Heart left ventricle (tissue), 16 donors: ENCODE measurements around the gene SPTLC2. TPM values are rescaled to one million over a fixed set of nuclear protein-coding genes. Genes with fewer than 3 reads are reported as not detected.
"Not testable (repeated sequence)": the region's sequence is repeated elsewhere in the genome, so short reads cannot be mapped to it uniquely, and the experiment has no call there.

Experiments used
- ATAC-seq, 4 donors: fragments of 200-7000 bp; cut with Tn5 transposase; one replicate each; pipeline ENCODE4 v1.9.1; 2020 to 2022; ENCODE audit warnings: moderate library complexity in 4 of 4, mild to moderate bottlenecking in 3 of 4, moderate number of reproducible peaks in 1 of 4
- DNase-seq, 5 donors: peaks; one replicate each; pipeline ENCODE4 v3.0.0-alpha.2; 2020
- H3K27ac ChIP-seq, 12 donors: fragments of 200-600 bp; sonication (generic) in 4 of 12; one replicate each; pipeline versions ENCODE4 v1.5.0 to v1.8.0; 2016 to 2022; ENCODE audit warnings: mild to moderate bottlenecking in 2 of 12
- H3K27me3 ChIP-seq, 9 donors: fragments of 200-600 bp; sonication (generic) in 2 of 9; one replicate each; pipeline versions ENCODE4 v1.5.1 to v1.8.0; 2016 to 2022; ENCODE audit warnings: mild to moderate bottlenecking in 3 of 9
- H3K36me3 ChIP-seq, 9 donors: fragments of 200-600 bp; sonication (generic) in 2 of 9; one replicate each; pipeline versions ENCODE4 v1.5.0 to v1.8.0; 2018 to 2022; ENCODE audit warnings: mild to moderate bottlenecking in 2 of 9
- H3K4me1 ChIP-seq, 12 donors: fragments of 200-600 bp; sonication (generic) in 4 of 12; one replicate each; pipeline versions ENCODE4 v1.5.0 to v1.8.0; 2016 to 2022; ENCODE audit warnings: mild to moderate bottlenecking in 3 of 12
- H3K4me3 ChIP-seq, 12 donors: fragments of 200-600 bp; sonication (generic) in 4 of 12; one replicate each; pipeline versions ENCODE4 v1.5.0 to v1.8.0; 2017 to 2022; ENCODE audit warnings: mild to moderate bottlenecking in 9 of 12, moderate library complexity in 4 of 12
- H3K9me3 ChIP-seq, 12 donors: fragments of 200-600 bp; sonication (generic) in 4 of 12; one replicate each; pipeline versions ENCODE4 v1.5.0 to v1.8.0; 2016 to 2022; ENCODE audit warnings: mild to moderate bottlenecking in 1 of 12
- POLR2A ChIP-seq, 2 donors: fragments of 450-650 bp; IDR thresholded peaks; one replicate each; pipeline ENCODE4 v1.6.1; 2017; ENCODE audit warnings: antibody characterized with exemption in 2 of 2, mild to moderate bottlenecking in 2 of 2, moderate library complexity in 2 of 2
- WGBS, 4 donors: extraction: QIAGEN DNeasy Blood & Tissue Kit in 2 of 4; methylation state at CpG; one replicate each; pipeline versions ENCODE4 v1.1.5 to v1.1.7; 2013 to 2018; 5-methylcytosine and 5-hydroxymethylcytosine counted together
- intact Hi-C, 10 donors: fragments of 100-400 bp; cut with DNase I; formaldehyde crosslinking; loops; one replicate each; pipeline versions ENCODE4 v1.11.1 to v1.14.2; 2022
- polyA plus RNA-seq, 2 donors: library from polyadenylated mRNA; stranded (reverse); fragments of 200-250 nt; gene quantifications; one replicate each; pipeline ENCODE4 v1.2.3, GENCODE V29; 2013
- total RNA-seq, 9 donors: library from RNA; depleted of rRNA in 2 of 9; stranded (reverse); fragments of >200 nt in 2 of 9; fragmentation: NEBNext Ultra II Directional in 3 of 9; extraction: Animal tissue kit (Norgen Biotek cat#: 25700) in 3 of 9; gene quantifications; one replicate each; pipeline versions ENCODE4 v1.1.0 to v1.2.4, GENCODE V29; 2016 to 2023
- TF ChIP-seq, protein P1 (sequence below), 12 donors: fragments of 200-600 bp; sonication (generic) in 4 of 12; IDR thresholded peaks; one replicate each; pipeline versions ENCODE4 v1.5.0 to v1.8.0; 2018 to 2022; ENCODE audit warnings: antibody characterized with exemption in 12 of 12, mild to moderate bottlenecking in 5 of 12
- donor health status: ischemic (EF 13 %, LVEDD 7.1; RV severe dilation, severe dysfunction).
- donor health status: healthy with polysubstance abuse.
- donor health status: DM: no; HTN: yes; CAD: no.
- donor health status: DM: no; HTN: no; CAD: no.
- donor health status: ischemic (EF 25% LVEDD 6.9; RV normal size, moderate dysfunction).
- donor health status: ischemic (EF 25% LVEDD 5.7; RV mildly dilated, moderate dysfunction).
- donor health status: healthy.
- donor health status: DM: yes; HTN: yes; CAD: no.
- donor health status: ischemic (EF 35%, LVEDD 5.7; RV mildly dilated, moderate dysfunction).
- donor health status: nonischemic (EF 11% LVEDD 7.7; RV severe dilation, severe dysfunction).
- donor health status: DM: yes; HTN: yes; CAD: no.
- donor health status: PGD.
- donor health status: ischemic (EF 29% LVEDD 5.4; RV normal size, mild dysfunction).
- donor health status: nonischemic (EF 23%, LVEDD 6.1; RV moderate dilation, normal function).

SPTLC2 gene
- total and polyA plus RNA-seq, 11 donors: 3.8 to 25.2 (median 11.2) TPM

DNA sequence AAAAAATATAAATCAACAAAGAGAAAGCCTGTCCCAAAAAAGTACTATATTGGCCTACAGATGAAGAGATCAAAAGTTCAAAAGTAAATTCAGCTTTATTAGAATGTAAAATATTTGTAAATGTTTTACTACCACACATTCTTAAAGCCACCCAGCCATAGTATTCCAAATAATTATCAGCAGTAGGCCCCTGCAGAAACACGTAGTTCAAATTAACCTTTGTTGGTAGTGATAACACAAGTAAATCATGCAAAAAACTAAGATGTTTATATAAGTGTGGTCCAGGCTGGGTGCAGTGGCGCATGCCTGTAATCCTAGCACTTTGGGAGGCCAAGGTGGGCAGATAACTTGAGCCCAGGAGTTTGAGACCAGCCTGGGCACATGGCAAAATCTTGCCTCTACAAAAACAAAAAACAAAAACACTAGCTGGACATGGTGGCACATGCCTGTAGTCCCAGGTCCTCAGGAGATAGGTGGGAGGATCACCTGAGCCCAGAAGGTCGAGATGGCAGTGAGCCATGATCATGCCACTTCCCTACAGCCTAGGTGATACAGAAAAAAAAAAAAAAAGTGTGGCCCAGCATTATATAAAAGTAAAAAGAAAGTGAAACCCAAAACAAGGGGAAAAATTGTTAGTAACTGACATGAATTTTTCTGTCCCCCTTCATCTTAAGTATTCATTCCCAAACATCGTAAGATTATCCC is 17.9 kb downstream of the SPTLC2 start:
- WGBS, 4 donors: 58 to 69% (median 65%) methylated on average over 4 of the region's 4 CpGs
- DNase-seq (no peak), ATAC-seq (peak in 1 of 4 donors; percentile 31)
- intact Hi-C loops: no loop called here
- H3K4me3 ChIP-seq: peak overlapping the region in 1 of 12 donors; percentile 3
- H3K36me3 ChIP-seq: peaks cover 0 to 32% (median 23%) of the 10 kb centered on the region in 9 donors
- H3K27ac ChIP-seq: peak overlapping the region in 3 of 12 donors; percentile 2 to 38 (median 9)
- H3K27me3 ChIP-seq: no peaks in the 10 kb centered on the region
- TF ChIP-seq, protein P1, sequence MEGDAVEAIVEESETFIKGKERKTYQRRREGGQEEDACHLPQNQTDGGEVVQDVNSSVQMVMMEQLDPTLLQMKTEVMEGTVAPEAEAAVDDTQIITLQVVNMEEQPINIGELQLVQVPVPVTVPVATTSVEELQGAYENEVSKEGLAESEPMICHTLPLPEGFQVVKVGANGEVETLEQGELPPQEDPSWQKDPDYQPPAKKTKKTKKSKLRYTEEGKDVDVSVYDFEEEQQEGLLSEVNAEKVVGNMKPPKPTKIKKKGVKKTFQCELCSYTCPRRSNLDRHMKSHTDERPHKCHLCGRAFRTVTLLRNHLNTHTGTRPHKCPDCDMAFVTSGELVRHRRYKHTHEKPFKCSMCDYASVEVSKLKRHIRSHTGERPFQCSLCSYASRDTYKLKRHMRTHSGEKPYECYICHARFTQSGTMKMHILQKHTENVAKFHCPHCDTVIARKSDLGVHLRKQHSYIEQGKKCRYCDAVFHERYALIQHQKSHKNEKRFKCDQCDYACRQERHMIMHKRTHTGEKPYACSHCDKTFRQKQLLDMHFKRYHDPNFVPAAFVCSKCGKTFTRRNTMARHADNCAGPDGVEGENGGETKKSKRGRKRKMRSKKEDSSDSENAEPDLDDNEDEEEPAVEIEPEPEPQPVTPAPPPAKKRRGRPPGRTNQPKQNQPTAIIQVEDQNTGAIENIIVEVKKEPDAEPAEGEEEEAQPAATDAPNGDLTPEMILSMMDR (IDR thresholded peaks at IDR 0.05): no peak
- TF ChIP-seq POLR2A (IDR thresholded peaks at IDR 0.05): no peak
- H3K9me3 ChIP-seq: no peaks in the 10 kb centered on the region
- H3K4me1 ChIP-seq: peaks cover 0 to 50% (median 24%) of the 10 kb centered on the region in 12 donors

DNA sequence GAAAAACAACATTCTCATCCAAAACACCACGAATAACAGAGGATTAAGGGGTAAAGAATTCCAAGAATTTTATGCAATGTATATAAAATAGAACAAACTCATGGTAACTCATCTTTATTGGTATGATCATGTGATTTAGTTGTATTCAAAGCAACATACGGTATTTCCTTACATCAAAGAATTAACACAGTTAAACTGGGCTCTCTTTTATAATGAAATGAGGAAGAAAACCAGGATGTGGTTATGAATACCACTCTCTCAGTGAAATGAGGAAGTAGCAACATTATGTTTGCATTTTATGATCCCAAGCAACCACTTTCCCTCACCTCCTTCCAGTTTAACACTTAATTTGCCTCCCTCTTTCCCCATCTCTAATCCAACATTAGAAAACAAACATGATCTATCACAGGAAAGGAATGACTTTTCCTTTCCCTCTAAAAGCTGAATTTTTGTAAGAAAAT is 22.9 kb downstream of the SPTLC2 start:
- peak overlapping the region in 1 of 12 donors; percentile 33 for H3K4me3 ChIP-seq
- peak in 2 of 4 donors; percentile 33 to 45 for ATAC-seq
- 57 to 74% (median 65%) methylated on average over 2 of the region's 2 CpGs for WGBS, 4 donors

DNA sequence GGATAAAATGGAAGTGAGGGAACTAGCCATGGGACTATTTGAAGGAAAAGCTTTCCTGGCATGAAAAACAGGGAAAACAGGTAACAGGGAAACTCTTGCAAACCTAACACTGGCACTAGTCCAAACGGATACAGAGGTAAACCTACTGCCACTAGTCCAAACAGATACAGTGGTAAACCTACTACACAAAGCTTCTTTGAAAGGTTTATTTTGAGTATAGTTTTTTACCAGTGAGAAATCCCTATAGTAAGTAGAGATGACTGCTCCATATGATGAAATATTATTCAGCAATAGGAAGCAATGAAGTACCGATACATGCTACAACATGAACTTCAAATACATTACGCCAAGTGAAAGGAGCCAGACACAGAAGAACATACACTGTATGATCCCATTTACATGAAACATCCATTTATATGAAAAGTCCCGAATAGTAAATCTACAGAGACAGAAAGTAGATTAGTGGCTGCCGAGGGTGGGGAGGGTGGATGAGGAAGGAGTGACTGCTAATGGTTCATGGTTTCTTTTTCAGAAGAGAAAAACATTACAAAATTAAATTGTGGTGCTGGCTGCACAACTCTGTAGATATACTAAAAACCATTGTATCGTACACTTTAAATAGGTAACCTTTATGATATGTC is 25.5 kb downstream of the SPTLC2 start:
- H3K36me3 ChIP-seq: peaks cover 0 to 19% (median 14%) of the 10 kb centered on the region in 9 donors
- intact Hi-C loops: no loop called here
- peak overlapping the region in 3 of 12 donors; percentile 21 to 74 (median 25) for H3K27ac ChIP-seq
- TF ChIP-seq POLR2A (IDR thresholded peaks at IDR 0.05): no peak
- TF ChIP-seq, protein P1 (IDR thresholded peaks at IDR 0.05): no peak
- peak overlapping the region in 1 of 12 donors; percentile 37 for H3K4me3 ChIP-seq
- no peaks in the 10 kb centered on the region for H3K9me3 ChIP-seq
- H3K27me3 ChIP-seq: no peaks in the 10 kb centered on the region
- H3K4me1 ChIP-seq: peaks cover 0 to 73% (median 8%) of the 10 kb centered on the region in 12 donors
- ATAC-seq (no peak), DNase-seq (no peak)
- WGBS, 4 donors: 69 to 75% (median 73%) methylated on average over 6 of the region's 6 CpGs

More for the DNA sequence above, 22.9 kb downstream of the SPTLC2 start:
- Histone ChIP-seq H3K9me3 (no peaks in the 10 kb centered on the region), H3K27ac (peak overlapping the region in 4 of 12 donors; percentile 14 to 85 (median 29)), H3K27me3 (no peaks in the 10 kb centered on the region), H3K4me1 (peaks cover 0 to 70% (median 11%) of the 10 kb centered on the region in 12 donors), H3K36me3 (peaks cover 0 to 32% (median 23%) of the 10 kb centered on the region in 9 donors)
- no peak for DNase-seq
- TF ChIP-seq, protein P1 (IDR thresholded peaks at IDR 0.05): no peak
- no peak for TF ChIP-seq POLR2A (IDR thresholded peaks at IDR 0.05)
- intact Hi-C loops: no loop called here

DNA sequence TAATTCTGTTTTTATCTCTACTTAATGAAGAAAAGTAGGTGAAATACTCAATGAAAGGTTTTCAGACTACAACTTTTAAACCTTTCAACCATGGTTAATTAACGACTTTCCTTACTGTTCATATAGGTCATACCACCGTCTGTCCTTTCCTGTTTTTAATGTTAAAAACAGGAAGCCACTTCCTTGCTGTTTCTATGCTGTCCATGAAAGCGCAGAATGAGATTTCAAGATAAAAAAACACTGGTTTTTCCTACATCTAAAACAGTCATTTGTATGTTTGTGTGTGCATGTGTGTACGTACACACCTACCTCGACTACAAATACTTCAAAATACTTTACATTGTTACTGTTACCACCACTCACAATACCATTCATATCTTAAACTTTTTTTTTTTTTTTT is 27.3 kb downstream of the SPTLC2 start:
- H3K27me3 ChIP-seq: no peaks in the 10 kb centered on the region
- peak overlapping the region in 3 of 12 donors; percentile 15 to 74 (median 23) for H3K27ac ChIP-seq
- WGBS, 4 donors: 54 to 60% (median 57%) methylated on average over 5 of the region's 5 CpGs
- intact Hi-C loops: no loop called here
- H3K4me3 ChIP-seq: no peak overlapping the region
- no peak for DNase-seq
- H3K9me3 ChIP-seq: no peaks in the 10 kb centered on the region
- no peak for TF ChIP-seq POLR2A (IDR thresholded peaks at IDR 0.05)
- TF ChIP-seq, protein P1 (IDR thresholded peaks at IDR 0.05): no peak
- peak in 1 of 4 donors; percentile 44 for ATAC-seq
- H3K36me3 ChIP-seq: peaks cover 0 to 3% (median under 1%) of the 10 kb centered on the region in 9 donors
- peaks cover 0 to 70% (median 11%) of the 10 kb centered on the region in 12 donors for H3K4me1 ChIP-seq

DNA sequence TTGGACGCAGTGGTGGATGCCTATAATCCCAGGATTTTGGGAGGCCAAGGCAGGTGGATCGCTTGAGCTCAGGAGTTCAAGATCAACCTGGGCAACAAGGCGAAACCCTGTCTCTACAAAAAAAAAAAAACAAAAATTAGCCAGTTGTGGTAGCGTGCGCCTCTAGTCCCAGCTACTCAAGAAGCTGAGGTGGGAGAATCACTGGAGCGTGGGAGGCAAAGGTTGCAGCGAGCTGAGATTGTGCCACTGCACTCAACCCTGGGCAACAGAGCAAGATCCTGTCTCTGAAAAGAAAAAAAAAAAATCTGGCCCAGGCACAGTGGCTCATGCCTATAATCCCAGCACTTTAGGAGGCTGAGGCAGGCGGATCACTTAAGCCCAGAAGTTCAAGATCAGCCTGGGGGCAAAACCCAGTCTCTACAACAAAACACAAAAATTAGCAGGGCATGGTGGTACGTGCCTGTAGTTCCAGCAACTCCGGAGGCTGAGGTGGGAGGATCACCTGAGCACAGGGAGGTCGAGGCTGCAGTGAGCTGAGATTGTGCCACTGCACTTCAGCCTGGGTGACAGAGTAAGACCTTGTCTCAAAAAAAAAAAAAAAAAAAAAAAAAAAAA is 27.9 kb downstream of the SPTLC2 start:
- H3K36me3 ChIP-seq, H3K27me3 ChIP-seq, DNase-seq, intact Hi-C loops, H3K9me3 ChIP-seq, H3K4me3 ChIP-seq, ATAC-seq: not testable (repeated sequence)
- Histone ChIP-seq H3K27ac (peak overlapping the region in 3 of 12 donors; percentile 15 to 74 (median 23)), H3K4me1 (peaks cover 0 to 68% (median 8%) of the 10 kb centered on the region in 12 donors)
- 85 to 93% (median 90%) methylated on average over 11 of the region's 11 CpGs for WGBS, 4 donors
